GM23338 (cell line): ENCODE measurements around the gene NPIPB2. TPM values are rescaled to one million over a fixed set of nuclear protein-coding genes. Genes with fewer than 3 reads are reported as not detected.

Source experiments
- ATAC-seq: fragments of 200-7000 bp; cut with Tn5 transposase; 3 replicates; pipeline ENCODE4 v1.9.1; 2020
- DNase-seq: peaks from one replicate; pipeline ENCODE4 v3.0.0-alpha.2; 2015; ENCODE audit warnings: low spot score
- H2AFZ ChIP-seq: fragments of 200-600 bp; sonication (generic); 2 replicates; pipeline ENCODE4 v1.8.0; 2016; ENCODE audit warnings: antibody characterized with exemption, mild to moderate bottlenecking, moderate library complexity
- H3F3A ChIP-seq: fragments of 200-600 bp; sonication (generic); replicated peaks from 2 replicates; pipeline ENCODE4 v1.8.0; 2017; ENCODE audit warnings: antibody characterized with exemption, mixed run types, low read depth
- H3K27ac ChIP-seq: fragments of 200-600 bp; sonication (generic); 2 replicates; pipeline ENCODE4 v1.6.1; 2016; ENCODE audit warnings: low read depth
- H3K27me3 ChIP-seq: fragments of 200-600 bp; sonication (generic); 2 replicates; pipeline ENCODE4 v1.8.0; 2016; ENCODE audit warnings: mild to moderate bottlenecking, mixed run types, moderate library complexity; ENCODE audit not compliant: insufficient read depth
- H3K36me3 ChIP-seq: fragments of 200-600 bp; sonication (generic); 2 replicates; pipeline ENCODE4 v1.8.0; 2016; ENCODE audit warnings: mild to moderate bottlenecking; ENCODE audit not compliant: insufficient read depth
- H3K4me1 ChIP-seq: fragments of 200-600 bp; sonication (generic); 2 replicates; pipeline ENCODE4 v1.8.0; 2016; ENCODE audit warnings: mild to moderate bottlenecking, moderate library complexity; ENCODE audit not compliant: insufficient read depth
- H3K4me2 ChIP-seq: fragments of 200-600 bp; sonication (generic); 2 replicates; pipeline ENCODE4 v1.7.1; 2017; ENCODE audit warnings: mixed run types
- H3K4me3 ChIP-seq: fragments of 200-600 bp; sonication (generic); 2 replicates; pipeline ENCODE4 v1.6.1; 2016; ENCODE audit warnings: mixed run types
- H3K79me2 ChIP-seq: fragments of 200-600 bp; sonication (generic); replicated peaks from 2 replicates; pipeline ENCODE4 v1.8.0; 2017; ENCODE audit warnings: mild to moderate bottlenecking; ENCODE audit not compliant: insufficient read depth
- H3K9me2 ChIP-seq: fragments of 200-600 bp; sonication (generic); 2 replicates; pipeline ENCODE4 v1.8.0; 2017; ENCODE audit not compliant: insufficient read depth
- H4K20me1 ChIP-seq: fragments of 200-600 bp; sonication (generic); replicated peaks from 2 replicates; pipeline ENCODE4 v1.8.0; 2017; ENCODE audit warnings: mild to moderate bottlenecking; ENCODE audit not compliant: insufficient read depth
- H3K27ac Mint-ChIP-seq: 2 replicates; pipeline ENCODE4 v1.8.0; 2020; ENCODE audit warnings: inconsistent platforms, mild to moderate bottlenecking, moderate library complexity, mixed read lengths
- H3K27me3 Mint-ChIP-seq: 3 replicates; pipeline ENCODE4 v1.8.0; 2022; ENCODE audit warnings: low read depth, mild to moderate bottlenecking, moderate library complexity, mixed read lengths, inconsistent platforms; ENCODE audit not compliant: insufficient read depth, poor library complexity
- H3K36me3 Mint-ChIP-seq: 3 replicates; pipeline ENCODE4 v1.8.0; 2021; ENCODE audit warnings: low read depth, mild to moderate bottlenecking, inconsistent platforms, moderate library complexity, mixed read lengths
- H3K4me1 Mint-ChIP-seq: 3 replicates; pipeline ENCODE4 v1.8.0; 2020; ENCODE audit warnings: mild to moderate bottlenecking, inconsistent platforms, mixed read lengths
- H3K4me3 Mint-ChIP-seq: 3 replicates; pipeline ENCODE4 v1.8.0; 2021; ENCODE audit warnings: moderate library complexity, mild to moderate bottlenecking, inconsistent platforms, mixed read lengths
- H3K9me3 Mint-ChIP-seq: 3 replicates; pipeline ENCODE4 v1.8.0; 2020; ENCODE audit warnings: moderate library complexity, mild to moderate bottlenecking, inconsistent platforms, mixed read lengths
- CREB1 ChIP-seq: fragments of 250-450 bp; sonication (Bioruptor Pico); IDR thresholded peaks from 2 replicates; pipeline ENCODE4 v1.5.0; 2020; ENCODE audit warnings: low read depth, mild to moderate bottlenecking, moderate library complexity
- CTCF ChIP-seq, 2 experiments: fragments of 200-600 bp in 1 of 2; sonication (generic) in 1 of 2; conservative IDR thresholded peaks; 2 replicates each; pipeline versions ENCODE4 v1.5.1 to v1.6.1; 2016 to 2017; ENCODE audit warnings: antibody characterized with exemption in 2 of 2, low read depth in 2 of 2, mild to moderate bottlenecking in 2 of 2, moderate library complexity in 1 of 2
- ETS1 ChIP-seq: IDR thresholded peaks from 2 replicates; pipeline ENCODE4 v1.6.1; 2016; ENCODE audit warnings: antibody characterized with exemption
- EZH2 ChIP-seq: fragments of 200-600 bp; sonication (generic); IDR thresholded peaks from one replicate; pipeline ENCODE4 v1.8.0; 2017; ENCODE audit warnings: antibody characterized with exemption, mild to moderate bottlenecking, low read depth; ENCODE audit not compliant: unreplicated experiment
- EZH2phosphoT487 ChIP-seq: fragments of 200-600 bp; sonication (generic); IDR thresholded peaks from one replicate; pipeline ENCODE4 v1.8.1; 2018; ENCODE audit warnings: antibody characterized with exemption; ENCODE audit not compliant: unreplicated experiment
- JUNB ChIP-seq: IDR thresholded peaks from one replicate; pipeline ENCODE4 v1.6.1; 2016; ENCODE audit warnings: antibody characterized with exemption; ENCODE audit not compliant: unreplicated experiment
- NANOG ChIP-seq: IDR thresholded peaks from 2 replicates; pipeline ENCODE4 v1.6.1; 2016; ENCODE audit warnings: antibody characterized with exemption, borderline replicate concordance
- POLR2AphosphoS5 ChIP-seq: IDR thresholded peaks from 2 replicates; pipeline ENCODE4 v1.6.1; 2016; ENCODE audit warnings: antibody characterized with exemption, low read depth
- REST ChIP-seq: IDR thresholded peaks from one replicate; pipeline ENCODE4 v1.6.1; 2018; ENCODE audit warnings: antibody characterized with exemption; ENCODE audit not compliant: unreplicated experiment
- STAT1 ChIP-seq: IDR thresholded peaks from one replicate; pipeline ENCODE4 v1.6.1; 2016; ENCODE audit warnings: antibody characterized with exemption; ENCODE audit not compliant: unreplicated experiment
- ZNF114 ChIP-seq: fragments of 250-450 bp; sonication (Bioruptor Pico); IDR thresholded peaks from 2 replicates; pipeline ENCODE4 v1.5.0; 2020; ENCODE audit warnings: mild to moderate bottlenecking, moderate library complexity
- ZNF331 ChIP-seq: fragments of 250-450 bp; sonication (Bioruptor Pico); IDR thresholded peaks from 2 replicates; pipeline ENCODE4 v1.5.0; 2020; ENCODE audit warnings: low read depth, mild to moderate bottlenecking, moderate library complexity
- ZNF462 ChIP-seq: fragments of 250-450 bp; sonication (Bioruptor Pico); IDR thresholded peaks from 2 replicates; pipeline ENCODE4 v1.5.0; 2020; ENCODE audit warnings: mild to moderate bottlenecking, moderate library complexity
- polyA plus RNA-seq: library from polyadenylated mRNA; unstranded; fragments of >200 nt; fragmentation: Nextera tagmentation; extraction: Ambion mirVana; gene quantifications from 2 replicates; pipeline ENCODE4 v1.2.1, GENCODE V29; 2016
- total RNA-seq: library from RNA; depleted of rRNA; stranded (reverse); fragments of >200 nt; shearing (Covaris generic); gene quantifications from 2 replicates; pipeline ENCODE4 v1.2.3, GENCODE V29; 2014

The NPIPB2 gene
- total and polyA plus RNA-seq, 2 experiments from 2014 or later = 1.0 to 6.8 TPM

GRCh38 chr16:11955713-11956123 lies 13.9 kb upstream of the NPIPB2 start:
- H3K4me3 Mint-ChIP-seq = no peak overlapping the region
- DNase-seq (no peak), ATAC-seq (no peak)
- no peaks in the 10 kb centered on the region for H3K4me1 ChIP-seq
- H3K36me3 ChIP-seq = no peaks in the 10 kb centered on the region
- H3K79me2 ChIP-seq = no peaks in the 10 kb centered on the region
- TF ChIP-seq EZH2phosphoT487 (no peak), JUNB (no peak), ETS1 (no peak), REST (no peak), POLR2AphosphoS5 (no peak), NANOG (no peak), EZH2 (no peak), STAT1 (no peak), ZNF331 (no peak), CTCF (conservative IDR thresholded peaks at IDR 0.05; ENCODE audit: low read depth in 2 of 2) (no peak), ZNF114 (CRISPR knock-in tag) (no peak), CREB1 (CRISPR knock-in tag) (no peak), ZNF462 (CRISPR knock-in tag) (no peak)
- peaks cover 11% of the 10 kb centered on the region for H3K27me3 Mint-ChIP-seq
- H4K20me1 ChIP-seq = no peaks in the 10 kb centered on the region
- no peak overlapping the region for H3K4me2 ChIP-seq
- H3K9me3 Mint-ChIP-seq = no peaks in the 10 kb centered on the region
- H3K27ac ChIP-seq = no peak overlapping the region
- no peaks in the 10 kb centered on the region for H3K27me3 ChIP-seq
- H3K4me1 Mint-ChIP-seq = no peaks in the 10 kb centered on the region
- no peak overlapping the region for H3K27ac Mint-ChIP-seq
- no peak overlapping the region for H3K4me3 ChIP-seq
- no peaks in the 10 kb centered on the region for H3F3A ChIP-seq
- H3K9me2 ChIP-seq = no peaks in the 10 kb centered on the region
- peak overlapping the region; percentile 66 for H2AFZ ChIP-seq
- H3K36me3 Mint-ChIP-seq = no peaks in the 10 kb centered on the region
